ENCODE results near the gene PPFIA1. TPM values are rescaled to one million over a fixed set of nuclear protein-coding genes. Genes with fewer than 3 reads are reported as not detected.

Gene PPFIA1
- total and polyA plus RNA-seq, 7 donors: 13.2 to 62.1 (median 43.4) TPM

DNA sequence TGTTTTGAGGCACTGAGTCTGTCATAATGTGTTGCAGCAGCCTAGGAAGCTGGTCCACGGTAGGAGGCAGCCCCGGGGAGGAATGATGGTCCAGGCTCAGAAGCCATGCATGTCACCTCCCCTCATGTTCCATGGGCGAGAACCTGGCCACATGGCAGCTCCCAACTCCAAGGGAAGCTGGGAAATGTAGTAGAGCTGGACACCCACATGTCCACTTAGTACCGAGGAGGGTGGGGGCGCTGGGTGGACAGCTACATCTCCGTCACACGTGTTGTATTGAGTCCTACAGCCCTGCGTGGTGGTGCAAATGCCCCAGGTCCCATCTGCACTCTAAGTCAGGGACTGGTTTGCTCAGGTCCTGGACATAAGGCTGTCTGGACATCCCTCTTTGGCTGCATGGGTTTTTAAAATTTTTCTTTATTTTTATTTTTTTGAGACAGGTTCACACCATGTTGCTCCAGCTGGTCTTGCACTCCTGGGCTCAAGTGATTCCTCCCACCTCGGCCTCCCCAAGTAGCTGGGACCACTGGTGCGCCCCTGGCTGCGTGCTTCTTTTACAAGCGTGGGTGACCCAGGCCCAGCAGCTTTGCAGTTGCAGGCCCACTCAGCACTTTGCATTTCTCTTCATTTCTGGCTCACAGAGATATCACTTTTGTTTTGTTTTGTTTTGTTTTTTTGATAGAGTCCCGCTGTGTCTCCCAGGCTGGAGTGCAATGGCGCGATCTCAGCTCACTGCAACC is 123.9 kb downstream of the PPFIA1 start:
- TF ChIP-seq POLR2AphosphoS5 (IDR thresholded peaks at IDR 0.05) (no peak), POLR2A (IDR thresholded peaks at IDR 0.05) (no peak), EP300 (IDR thresholded peaks at IDR 0.05) (no peak)
- TF ChIP-seq, protein P1, sequence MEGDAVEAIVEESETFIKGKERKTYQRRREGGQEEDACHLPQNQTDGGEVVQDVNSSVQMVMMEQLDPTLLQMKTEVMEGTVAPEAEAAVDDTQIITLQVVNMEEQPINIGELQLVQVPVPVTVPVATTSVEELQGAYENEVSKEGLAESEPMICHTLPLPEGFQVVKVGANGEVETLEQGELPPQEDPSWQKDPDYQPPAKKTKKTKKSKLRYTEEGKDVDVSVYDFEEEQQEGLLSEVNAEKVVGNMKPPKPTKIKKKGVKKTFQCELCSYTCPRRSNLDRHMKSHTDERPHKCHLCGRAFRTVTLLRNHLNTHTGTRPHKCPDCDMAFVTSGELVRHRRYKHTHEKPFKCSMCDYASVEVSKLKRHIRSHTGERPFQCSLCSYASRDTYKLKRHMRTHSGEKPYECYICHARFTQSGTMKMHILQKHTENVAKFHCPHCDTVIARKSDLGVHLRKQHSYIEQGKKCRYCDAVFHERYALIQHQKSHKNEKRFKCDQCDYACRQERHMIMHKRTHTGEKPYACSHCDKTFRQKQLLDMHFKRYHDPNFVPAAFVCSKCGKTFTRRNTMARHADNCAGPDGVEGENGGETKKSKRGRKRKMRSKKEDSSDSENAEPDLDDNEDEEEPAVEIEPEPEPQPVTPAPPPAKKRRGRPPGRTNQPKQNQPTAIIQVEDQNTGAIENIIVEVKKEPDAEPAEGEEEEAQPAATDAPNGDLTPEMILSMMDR (IDR thresholded peaks at IDR 0.05): no peak
- Histone ChIP-seq H3K9me3 (no peaks in the 10 kb centered on the region), H3K36me3 (no peaks in the 10 kb centered on the region), H3K27me3 (no peaks in the 10 kb centered on the region), H3K4me3 (no peak overlapping the region), H3K4me1 (peaks cover 0 to 18% (median 13%) of the 10 kb centered on the region in 4 donors), H3K27ac (no peak overlapping the region)
- DNase-seq: peak; percentile 58
- intact Hi-C loops (cut with DNase I): loop anchor here (10.0 kb wide), 1 partner anchor 720 kb away; the partner anchor contains the start of gene LTO1
- 97% methylated on average over 15 of the region's 15 CpGs for WGBS, 2 donors

- Histone ChIP-seq H3K27me3 (no peaks in the 10 kb centered on the region), H3K9me3 (no peaks in the 10 kb centered on the region), H3K4me3 (peak overlapping the region; percentile 84 to 98 (median 88)), H3K36me3 (no peaks in the 10 kb centered on the region), H3K27ac (peak overlapping the region; percentile 85 to 95 (median 92)), H3K4me1 (peaks cover 0 to 48% (median 38%) of the 10 kb centered on the region in 4 donors)
- no peak for DNase-seq
- TF ChIP-seq POLR2AphosphoS5 (IDR thresholded peaks at IDR 0.05) (no peak), EP300 (IDR thresholded peaks at IDR 0.05) (no peak), POLR2A (IDR thresholded peaks at IDR 0.05) (no peak)
- TF ChIP-seq, protein P1 (IDR thresholded peaks at IDR 0.05): no peak
- 20 to 29% methylated on average over 18 of the region's 18 CpGs for whole genome bisulfite sequencing, 2 donors
- intact Hi-C loops (cut with DNase I): loop anchor here (5.0 to 10.0 kb wide), 2 partner anchors 195 to 723 kb away; partner anchors contain the start of genes FADD and LTO1
Measured at GRCh38 chr11:70397336-70397982, 127.0 kb downstream of the PPFIA1 start.

GRCh38 chr11:70397983-70398833 is 127.7 kb downstream of the PPFIA1 start, which contains the start of gene CTTN:
TSS of gene CTTN (plus strand) at chr11:70398529. CDS start at chr11:70407298, 8,769 bp downstream.
- H3K4me1 ChIP-seq: peaks cover 0 to 52% (median 41%) of the 10 kb centered on the region in 4 donors
- intact Hi-C loops (cut with DNase I): loop anchor here (2.0 to 10.0 kb wide), 3 partner anchors 127 to 723 kb away; partner anchors contain the start of genes FADD, LTO1 and PPFIA1
- H3K4me3 ChIP-seq: peak within 1 kb of the TSS; percentile 84 to 98 (median 88)
- 1% methylated on average over 93 of the region's 93 CpGs for WGBS, 2 donors
- DNase-seq: peak; percentile 93
- no peaks in the 10 kb centered on the region for H3K27me3 ChIP-seq
- H3K27ac ChIP-seq: peak within 1 kb of the TSS; percentile 85 to 95 (median 92)
- TF ChIP-seq POLR2A (IDR thresholded peaks at IDR 0.05) (peak; percentile 22 to 48), POLR2AphosphoS5 (IDR thresholded peaks at IDR 0.05) (peak in 3 of 4 donors; percentile 63 to 86 (median 72))
- TF ChIP-seq, protein P1 (IDR thresholded peaks at IDR 0.05): no peak
- no peaks in the 10 kb centered on the region for H3K9me3 ChIP-seq
- no peaks in the 10 kb centered on the region for H3K36me3 ChIP-seq

Data from sigmoid colon (tissue), 7 donors.